HG02870 (cell line): ENCODE measurements around the gene VWA5B1.
"Not testable (repeated sequence)": the region's sequence is repeated elsewhere in the genome, so short reads cannot be mapped to it uniquely, and the experiment has no call there.

Source experiments
- ATAC-seq: cut with Tn5 transposase; IDR thresholded peaks from one replicate; pipeline ENCODE4 v1.9.1; 2021; ENCODE audit warnings: mild to moderate bottlenecking, moderate library complexity; ENCODE audit not compliant: unreplicated experiment

VWA5B1 gene

GRCh38 chr1:20280341-20280740, 10.3 kb upstream of the VWA5B1 start:
- ATAC-seq: no peak

GRCh38 chr1:20280906-20281305, 9.8 kb upstream of the VWA5B1 start:
- no peak for ATAC-seq

GRCh38 chr1:20281801-20282200, 8.9 kb upstream of the VWA5B1 start:
- ATAC-seq: no peak

GRCh38 chr1:20282533-20282932, 8.1 kb upstream of the VWA5B1 start:
- no peak for ATAC-seq

- no peak for ATAC-seq
Observed at GRCh38 chr1:20284046-20284445, 6.6 kb upstream of the VWA5B1 start.

- no peak for ATAC-seq
Observed at GRCh38 chr1:20284625-20285024, 6.0 kb upstream of the VWA5B1 start.

GRCh38 chr1:20285510-20285909, 5.2 kb upstream of the VWA5B1 start:
- ATAC-seq: no peak

- ATAC-seq: not testable (repeated sequence)
Observed at GRCh38 chr1:20287696-20288095, 3.0 kb upstream of the VWA5B1 start.

- ATAC-seq: no peak
Observed at GRCh38 chr1:20291645-20292084, 990 bp downstream of the VWA5B1 start.

- ATAC-seq: no peak
Observed at GRCh38 chr1:20298626-20299025, 8.0 kb downstream of the VWA5B1 start.

- ATAC-seq: no peak
Observed at GRCh38 chr1:20301463-20302107, 10.9 kb downstream of the VWA5B1 start.

GRCh38 chr1:20302108-20302471, 11.4 kb downstream of the VWA5B1 start:
- ATAC-seq: no peak

GRCh38 chr1:20307026-20307425, 16.4 kb downstream of the VWA5B1 start:
- no peak for ATAC-seq

GRCh38 chr1:20308569-20308968, 17.9 kb downstream of the VWA5B1 start:
- no peak for ATAC-seq

GRCh38 chr1:20311289-20311688, 20.6 kb downstream of the VWA5B1 start:
- ATAC-seq: no peak

GRCh38 chr1:20312310-20312709, 21.6 kb downstream of the VWA5B1 start:
- ATAC-seq: no peak

GRCh38 chr1:20312818-20313217, 22.1 kb downstream of the VWA5B1 start:
- ATAC-seq: no peak

- no peak for ATAC-seq
Observed at GRCh38 chr1:20317471-20317870, 26.8 kb downstream of the VWA5B1 start.

GRCh38 chr1:20318521-20318920, 27.8 kb downstream of the VWA5B1 start:
- ATAC-seq: no peak

GRCh38 chr1:20318971-20319370, 28.3 kb downstream of the VWA5B1 start:
- no peak for ATAC-seq

GRCh38 chr1:20319456-20320220, 29.0 kb downstream of the VWA5B1 start:
- no peak for ATAC-seq

GRCh38 chr1:20320704-20321103, 30.0 kb downstream of the VWA5B1 start:
- ATAC-seq: no peak

- no peak for ATAC-seq
Observed at GRCh38 chr1:20321573-20321972, 30.9 kb downstream of the VWA5B1 start.
